ES-I3 (cell line): Measurements from ENCODE around the gene WWOX.

Source experiments
- H3K36me3 ChIP-seq: 2 replicates; pipeline ENCODE4 v1.6.1; 2013; ENCODE audit warnings: mild to moderate bottlenecking, low read length, control low read depth, moderate library complexity; ENCODE audit not compliant: insufficient read depth
- H3K4me1 ChIP-seq: 2 replicates; pipeline ENCODE4 v1.6.1; 2013; ENCODE audit warnings: mild to moderate bottlenecking, control low read depth, low read length; ENCODE audit not compliant: insufficient read depth
- H3K9ac ChIP-seq: 2 replicates; pipeline ENCODE4 v1.6.1; 2013; ENCODE audit warnings: low read depth, mild to moderate bottlenecking, low read length, moderate library complexity
- H3K9me3 ChIP-seq: 2 replicates; pipeline ENCODE4 v1.6.1; 2013; ENCODE audit warnings: mild to moderate bottlenecking, low read length, moderate library complexity; ENCODE audit not compliant: control insufficient read depth, insufficient read depth

WWOX gene

DNA sequence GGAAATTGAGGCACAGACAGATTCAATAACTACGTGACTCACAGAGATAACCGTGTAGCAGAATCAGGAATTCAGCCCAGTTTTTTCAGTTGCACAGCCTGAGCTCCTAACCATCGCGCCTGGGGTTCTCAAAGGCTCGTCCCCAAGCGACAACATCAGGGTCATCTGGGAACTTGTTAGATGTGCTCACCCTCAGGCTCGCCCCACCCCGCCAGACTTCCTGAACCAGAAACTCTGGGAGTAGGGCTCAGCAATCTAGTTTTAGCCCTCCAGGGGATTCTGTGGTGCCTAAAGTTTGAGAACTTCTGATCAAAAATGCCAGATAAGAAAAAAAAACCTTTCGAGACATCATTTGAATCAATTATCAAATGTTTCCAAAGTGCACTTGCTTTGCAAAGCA, 559.8 kb downstream of the WWOX start:
- Histone ChIP-seq H3K9me3 (no peaks in the 10 kb centered on the region), H3K9ac (no peak overlapping the region)

DNA sequence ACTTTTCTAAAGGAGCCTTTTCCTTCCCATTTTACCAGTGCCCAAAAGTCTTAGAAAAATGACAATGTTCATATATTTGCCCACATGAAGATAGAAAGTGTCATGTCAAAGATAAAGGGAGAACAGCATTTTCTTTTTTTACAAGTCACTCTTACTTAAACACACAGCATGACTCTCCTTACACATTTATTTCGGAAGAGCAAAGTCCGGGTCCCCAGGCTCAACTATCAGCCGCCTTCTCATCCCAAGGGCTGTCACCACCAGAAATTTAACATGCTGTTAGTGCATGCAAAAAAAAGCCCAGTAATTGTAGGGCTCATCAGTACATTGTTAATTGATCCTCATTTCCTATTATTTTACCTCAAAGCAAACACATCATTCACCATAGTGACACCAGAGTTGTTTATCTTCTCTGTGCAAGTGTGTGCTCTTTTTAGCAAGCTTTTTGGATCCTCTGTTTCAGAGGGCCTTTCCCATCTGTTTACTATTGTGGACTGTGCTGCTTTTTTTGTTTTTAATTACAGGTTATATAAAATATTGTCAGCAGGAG, 560.3 kb downstream of the WWOX start:
- Histone ChIP-seq H3K36me3 (no peaks in the 10 kb centered on the region), H3K9me3 (no peaks in the 10 kb centered on the region)

More for the DNA sequence above, 559.8 kb downstream of the WWOX start:
- H3K4me1 ChIP-seq: no peaks in the 10 kb centered on the region
- no peaks in the 10 kb centered on the region for H3K36me3 ChIP-seq

GRCh38 chr16:78660795-78661194, 561.3 kb downstream of the WWOX start:
- no peaks in the 10 kb centered on the region for H3K36me3 ChIP-seq
- peaks cover 7% of the 10 kb centered on the region; the same call in 1 of the 2 replicates for H3K4me1 ChIP-seq
- H3K9me3 ChIP-seq: no peaks in the 10 kb centered on the region
- no peak overlapping the region for H3K9ac ChIP-seq

More for the DNA sequence above, 560.3 kb downstream of the WWOX start:
- no peak overlapping the region for H3K9ac ChIP-seq
- H3K4me1 ChIP-seq: peaks cover 5% of the 10 kb centered on the region; the same call in 1 of the 2 replicates

- H3K9ac ChIP-seq: no peak overlapping the region
- H3K36me3 ChIP-seq: no peaks in the 10 kb centered on the region
- H3K4me1 ChIP-seq: peaks cover 7% of the 10 kb centered on the region; the same call in 1 of the 2 replicates
- H3K9me3 ChIP-seq: no peaks in the 10 kb centered on the region
Measured at GRCh38 chr16:78663690-78664089, 564.2 kb downstream of the WWOX start.

DNA sequence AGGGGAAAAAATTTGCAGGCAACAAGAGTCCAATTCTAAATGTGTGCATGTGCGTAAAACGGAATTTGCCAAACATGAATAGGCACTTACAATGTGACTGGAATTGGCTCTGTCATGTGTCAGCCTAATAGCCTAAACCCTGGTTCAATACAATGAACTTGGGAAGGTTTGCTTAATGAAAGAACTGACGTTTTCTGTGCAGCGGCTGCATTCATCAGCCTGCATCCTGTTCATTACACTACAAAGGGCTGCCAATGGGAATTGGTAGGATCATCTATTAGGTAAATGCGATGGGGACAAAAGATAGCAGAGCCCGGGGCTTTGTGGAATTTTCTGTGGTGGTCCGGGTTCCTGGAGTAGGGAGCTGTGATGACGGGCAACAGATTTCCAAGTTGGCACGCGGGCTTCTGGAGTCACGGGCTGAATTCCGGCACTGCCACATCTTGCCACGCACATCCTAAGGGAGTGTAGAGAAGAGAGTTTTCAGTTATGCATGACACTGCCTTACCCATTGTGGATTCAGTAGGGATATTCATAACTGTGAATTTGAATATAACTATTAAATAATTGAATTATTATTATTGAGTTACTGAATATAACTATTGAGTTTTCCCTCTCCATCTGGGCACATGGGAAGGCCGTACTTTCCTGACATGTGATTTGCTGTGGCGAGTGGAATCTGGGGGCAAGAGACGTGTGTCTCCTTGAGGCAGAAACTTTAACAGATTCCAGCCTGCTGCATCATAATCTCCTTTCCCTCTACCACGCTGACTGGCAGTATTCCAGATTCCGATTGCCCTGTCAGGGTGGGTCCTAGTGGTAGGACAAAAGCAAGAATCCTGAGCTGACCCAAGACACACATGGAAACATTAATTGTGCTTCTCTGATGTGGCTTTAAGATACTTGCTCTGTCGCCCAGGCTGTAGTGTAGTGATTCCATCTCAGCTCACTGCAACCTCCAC, 565.6 kb downstream of the WWOX start:
- Histone ChIP-seq H3K4me1 (peaks cover 7% of the 10 kb centered on the region; the same call in 1 of the 2 replicates), H3K9ac (no peak overlapping the region), H3K36me3 (no peaks in the 10 kb centered on the region), H3K9me3 (no peaks in the 10 kb centered on the region)

DNA sequence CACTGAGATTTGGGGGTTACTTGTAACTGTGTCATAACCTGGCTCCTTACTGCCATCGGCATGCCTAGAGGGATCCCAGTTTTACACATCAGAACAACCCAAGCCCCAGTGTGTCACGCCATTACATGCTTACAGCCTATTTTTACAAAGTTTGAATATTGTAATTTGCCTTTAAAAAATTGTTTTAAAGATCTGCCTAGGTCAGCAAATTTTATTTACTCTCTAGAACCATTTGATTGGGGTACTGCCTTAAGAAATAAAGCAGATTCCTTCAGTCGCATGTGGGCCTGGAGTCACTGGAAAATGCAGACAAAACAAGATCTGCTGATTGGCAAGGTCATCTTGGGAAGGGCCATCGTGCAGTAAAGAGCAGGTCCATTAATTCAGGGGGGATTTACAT, 566.9 kb downstream of the WWOX start:
- Histone ChIP-seq H3K4me1 (peaks cover 7% of the 10 kb centered on the region; the same call in 1 of the 2 replicates), H3K36me3 (no peaks in the 10 kb centered on the region), H3K9ac (no peak overlapping the region), H3K9me3 (no peaks in the 10 kb centered on the region)

DNA sequence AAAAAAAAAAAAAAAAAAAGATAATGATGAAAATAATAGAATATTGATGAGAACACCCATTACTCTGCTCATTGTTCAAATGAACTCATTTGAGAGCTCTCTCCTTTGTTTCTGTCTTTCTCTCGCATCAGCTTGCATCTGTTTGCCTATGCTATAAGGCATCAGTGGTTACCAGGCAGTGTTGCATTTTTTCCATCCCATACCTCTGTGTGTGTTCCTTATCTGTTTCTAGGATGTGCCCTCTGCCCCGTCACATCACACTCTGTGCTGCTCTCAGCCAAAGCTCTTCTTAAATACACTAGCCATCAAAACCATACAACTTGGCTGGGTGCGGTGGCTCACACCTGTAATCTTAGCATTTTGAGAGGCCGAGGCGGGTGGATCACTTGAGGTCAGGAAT, 568.2 kb downstream of the WWOX start:
- Histone ChIP-seq H3K9ac (no peak overlapping the region), H3K9me3 (no peaks in the 10 kb centered on the region), H3K36me3 (no peaks in the 10 kb centered on the region), H3K4me1 (peaks cover 7% of the 10 kb centered on the region; the same call in 1 of the 2 replicates)

- H3K4me1 ChIP-seq: peaks cover 7% of the 10 kb centered on the region; the same call in 1 of the 2 replicates
- no peaks in the 10 kb centered on the region for H3K9me3 ChIP-seq
- H3K36me3 ChIP-seq: no peaks in the 10 kb centered on the region
- no peak overlapping the region for H3K9ac ChIP-seq
Measured at GRCh38 chr16:78668393-78668792, 568.9 kb downstream of the WWOX start.

DNA sequence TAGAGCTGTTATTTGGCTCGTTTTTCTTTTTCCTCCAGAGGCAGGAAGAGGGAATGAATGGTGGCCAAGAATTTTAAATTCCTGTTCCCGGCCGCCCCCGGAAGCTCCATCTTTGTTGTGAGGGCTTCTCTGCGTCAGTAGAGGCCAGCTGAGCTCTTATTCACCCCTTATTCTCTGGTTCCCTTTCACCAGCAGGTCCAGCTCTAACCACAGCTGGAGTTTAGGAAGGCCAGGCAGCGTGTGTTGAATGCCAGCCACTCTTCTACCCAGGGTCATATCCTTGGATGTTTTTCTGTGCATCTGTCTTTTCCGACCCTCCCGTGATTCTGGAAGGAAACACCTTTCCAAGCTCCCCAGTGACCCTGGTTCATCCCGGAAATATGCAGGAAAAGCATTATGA, 570.5 kb downstream of the WWOX start:
- Histone ChIP-seq H3K9ac (no peak overlapping the region), H3K9me3 (no peaks in the 10 kb centered on the region), H3K36me3 (no peaks in the 10 kb centered on the region), H3K4me1 (no peaks in the 10 kb centered on the region)

DNA sequence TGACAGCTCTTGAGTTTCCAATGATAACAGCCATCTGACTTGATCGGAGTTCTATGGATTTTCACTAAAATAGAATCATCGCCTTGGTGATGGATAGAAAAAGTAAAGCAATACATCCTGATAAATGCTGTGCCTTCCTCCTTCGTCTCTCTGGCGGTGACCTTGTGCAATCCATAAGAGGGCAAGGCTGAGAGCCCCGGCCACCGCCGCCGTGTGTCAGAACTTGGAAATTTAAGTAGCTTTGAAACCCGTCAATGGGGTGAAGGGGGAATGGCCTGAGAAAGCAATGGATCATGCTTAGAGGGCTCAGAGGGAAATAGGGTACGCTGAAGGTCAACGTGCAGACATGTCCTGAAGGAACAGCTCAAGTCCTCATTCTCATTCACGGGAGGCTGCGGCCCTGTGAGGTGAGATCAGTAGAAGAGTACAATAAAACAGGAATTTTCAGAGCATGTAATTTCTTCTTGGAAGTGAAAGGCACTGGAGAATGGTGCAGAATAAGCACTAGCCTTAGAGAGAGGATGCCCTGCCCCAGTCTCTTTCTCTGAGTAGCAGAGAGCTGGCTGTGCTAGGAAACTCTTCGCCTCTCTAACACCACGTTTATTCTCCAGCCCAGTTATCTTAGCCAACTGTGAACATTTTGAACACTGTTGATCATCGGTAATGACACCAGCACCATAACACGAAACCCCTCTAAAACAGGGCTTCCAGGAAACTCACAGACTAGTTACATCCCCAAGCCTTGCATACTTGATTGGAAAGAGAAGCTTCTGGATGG, 573.5 kb downstream of the WWOX start:
- Histone ChIP-seq H3K4me1 (no peaks in the 10 kb centered on the region), H3K36me3 (no peaks in the 10 kb centered on the region), H3K9me3 (no peaks in the 10 kb centered on the region), H3K9ac (no peak overlapping the region)

- no peaks in the 10 kb centered on the region for H3K9me3 ChIP-seq
- H3K9ac ChIP-seq: no peak overlapping the region
- H3K36me3 ChIP-seq: no peaks in the 10 kb centered on the region
- no peaks in the 10 kb centered on the region for H3K4me1 ChIP-seq
Measured at GRCh38 chr16:78673884-78674283, 574.4 kb downstream of the WWOX start.

DNA sequence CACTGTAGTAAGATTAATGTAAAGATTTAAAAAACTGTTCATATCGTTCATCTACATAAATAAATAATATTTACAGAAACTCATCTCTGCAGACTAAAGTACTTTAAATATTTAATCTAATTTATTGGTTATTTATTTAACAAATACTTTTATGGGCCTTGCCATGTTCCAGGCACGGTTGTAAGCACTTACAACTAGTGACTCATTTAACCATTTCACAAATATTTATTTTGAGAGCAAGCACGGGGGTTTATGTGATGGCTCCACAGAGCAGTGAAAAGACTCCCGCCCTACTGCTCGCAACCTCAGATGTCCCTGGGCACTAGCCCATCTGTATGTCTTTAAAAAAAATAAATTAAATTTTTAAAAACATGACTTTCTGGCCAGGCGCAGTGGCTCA, 575.9 kb downstream of the WWOX start:
- H3K4me1 ChIP-seq: no peaks in the 10 kb centered on the region
- H3K9me3 ChIP-seq: no peaks in the 10 kb centered on the region
- H3K9ac ChIP-seq: no peak overlapping the region
- H3K36me3 ChIP-seq: no peaks in the 10 kb centered on the region

DNA sequence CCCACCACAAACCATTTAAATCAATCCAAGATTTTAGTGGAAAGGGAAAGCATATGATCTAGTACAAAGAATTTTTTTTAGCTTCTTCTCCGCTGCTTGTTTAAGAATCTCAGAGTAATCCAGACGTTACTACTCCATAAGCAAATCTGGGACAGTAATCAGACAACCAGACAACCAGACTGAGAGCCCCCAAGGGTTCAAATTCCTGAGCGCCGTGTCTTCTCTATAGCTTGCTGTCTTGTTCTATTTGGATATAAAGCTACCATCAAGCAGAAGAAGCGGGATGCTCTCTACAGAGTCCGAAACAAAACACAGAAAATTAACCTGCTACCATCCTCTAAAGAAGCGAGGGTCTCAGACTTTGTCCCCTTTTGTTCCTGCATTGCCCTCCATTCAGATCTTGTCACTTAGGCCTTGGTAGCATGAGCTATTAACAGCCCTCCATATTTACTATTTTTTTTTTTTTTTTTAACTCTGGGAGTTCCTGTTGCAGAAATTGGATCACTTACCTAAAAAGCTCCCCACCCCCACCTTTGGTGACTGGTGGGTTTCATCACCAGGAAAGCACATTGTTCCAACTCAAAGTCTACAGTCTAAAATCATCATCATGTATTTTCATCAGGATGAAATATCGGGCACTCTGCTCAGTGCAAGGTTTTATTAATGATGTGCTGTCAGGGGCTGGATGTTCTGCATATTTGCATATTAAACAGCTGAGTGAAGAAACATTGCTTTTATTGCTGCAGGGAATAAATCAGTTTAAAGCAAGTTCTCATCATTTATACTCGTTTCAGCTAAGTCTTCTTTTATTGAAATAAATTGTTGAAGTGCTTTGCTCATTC, 576.7 kb downstream of the WWOX start:
- Histone ChIP-seq H3K9me3 (no peaks in the 10 kb centered on the region), H3K4me1 (no peaks in the 10 kb centered on the region), H3K9ac (no peak overlapping the region), H3K36me3 (no peaks in the 10 kb centered on the region)
